HepG2 (cell line): Measurements from ENCODE around the gene OR2C1. TPM values are rescaled to one million over a fixed set of nuclear protein-coding genes. Genes with fewer than 3 reads are reported as not detected.

Experiments
- ATAC-seq: fragments of 200-7000 bp; cut with Tn5 transposase; 3 replicates; pipeline ENCODE4 v1.9.1; 2020; ENCODE audit warnings: mild to moderate bottlenecking, moderate library complexity
- BruUV-seq: library from RNA; stranded (reverse); fragments of 400-500 nt; replicated peaks from 2 replicates; lab custom pipeline; 2021; lab: Mats Ljungman, UMichigan
- CTCF ChIA-PET: fragments of 300-600 bp; formaldehyde crosslinking; extraction: SDS; loops from one replicate; lab custom pipeline; 2021; ENCODE audit warnings: low total read pairs, inconsistent platforms, low intra/inter-chr PET ratio; lab: Yijun Ruan, JAX
- POLR2A ChIA-PET: fragments of 350-600 bp; sonication (Branson Sonifier 250); formaldehyde crosslinking; loops from one replicate; lab custom pipeline; 2020; ENCODE audit warnings: antibody characterized with exemption, inconsistent platforms; lab: Yijun Ruan, JAX
- DNase-seq: peaks from one replicate; pipeline ENCODE4 v3.0.0-alpha.2; 2015; ENCODE audit warnings: low spot score
- FAIRE-seq: peaks from 3 replicates; lab custom pipeline; 2011; peaks lifted over from hg19 to GRCh38; lab: Jason Lieb, UNC
- H2AFZ ChIP-seq: one replicate; pipeline ENCODE4 v1.6.1; 2011; ENCODE audit warnings: low read length, inconsistent platforms
- H3K27ac ChIP-seq: fragments of 300-600 bp; 3 replicates; pipeline ENCODE4 v1.8.0; 2011; ENCODE audit warnings: mixed run types, mild to moderate bottlenecking, mixed read lengths, low read length, inconsistent platforms; ENCODE audit not compliant: insufficient read depth; ENCODE audit errors: extremely low read length
- H3K27me3 ChIP-seq, 2 experiments: fragments of 200-600 bp in 1 of 2; 2 replicates in 1 of 2; 3 replicates in 1 of 2; pipeline versions ENCODE4 v1.6.0 to v1.8.0; 2011; ENCODE audit warnings: low read length in 2 of 2, mild to moderate bottlenecking in 2 of 2, moderate library complexity in 2 of 2, inconsistent platforms in 1 of 2; ENCODE audit not compliant: insufficient read depth in 2 of 2, control insufficient read depth in 1 of 2
- H3K36me3 ChIP-seq, 2 experiments: fragments of 200-600 bp in 1 of 2; replicated peaks in 1 of 2; 2 replicates in 1 of 2; 3 replicates in 1 of 2; pipeline versions ENCODE4 v1.5.1 to v1.8.0; 2011; ENCODE audit warnings: low read length in 2 of 2, inconsistent platforms in 1 of 2; ENCODE audit not compliant: insufficient read depth in 2 of 2, control insufficient read depth in 1 of 2
- H3K4me1 ChIP-seq: 2 replicates; pipeline ENCODE4 v1.5.1; 2012; ENCODE audit warnings: low read length, inconsistent platforms; ENCODE audit not compliant: insufficient read depth
- H3K4me2 ChIP-seq: 2 replicates; pipeline ENCODE4 v1.6.0; 2011; ENCODE audit warnings: low read depth, low read length, inconsistent platforms
- H3K4me3 ChIP-seq, 3 experiments: fragments of 200-600 bp in 1 of 3; sonication (generic), shearing (Covaris generic) in 1 of 3; replicated peaks in 1 of 3; 2 replicates each; pipeline ENCODE4 v1.5.1; 2011 to 2016; ENCODE audit warnings: low read length in 3 of 3, inconsistent platforms in 2 of 3, low read depth in 2 of 3, mild to moderate bottlenecking in 2 of 3, control low read depth in 1 of 3, mixed read lengths in 1 of 3; ENCODE audit not compliant: insufficient read depth in 1 of 3
- H3K79me2 ChIP-seq: one replicate; pipeline ENCODE4 v1.6.1; 2011; ENCODE audit warnings: low read length, inconsistent platforms; ENCODE audit not compliant: insufficient read depth
- H3K9ac ChIP-seq: 2 replicates; pipeline ENCODE4 v1.6.0; 2011; ENCODE audit warnings: mild to moderate bottlenecking, low read depth, low read length, inconsistent platforms; ENCODE audit not compliant: insufficient read depth
- H3K9me3 ChIP-seq: 2 replicates; pipeline ENCODE4 v1.5.1; 2012; ENCODE audit warnings: mild to moderate bottlenecking, low read length
- H4K20me1 ChIP-seq: 2 replicates; pipeline ENCODE4 v1.6.0; 2011; ENCODE audit warnings: inconsistent platforms, mild to moderate bottlenecking, low read length, moderate library complexity; ENCODE audit not compliant: insufficient read depth
- CREM ChIP-seq, 2 experiments: sonication (generic) in 1 of 2; formaldehyde crosslinking in 1 of 2; IDR thresholded peaks; 2 replicates each; pipeline versions ENCODE4 v1.4.0 to v1.6.1; 2016 to 2020; ENCODE audit warnings: antibody characterized with exemption in 1 of 2, mild to moderate bottlenecking in 1 of 2, missing genetic modification reagents in 1 of 2
- ERF ChIP-seq: IDR thresholded peaks from 2 replicates; pipeline ENCODE4 v1.6.1; 2018; ENCODE audit warnings: missing biosample characterization, missing genetic modification reagents
- FOXM1 ChIP-seq: sonication (generic); formaldehyde crosslinking; IDR thresholded peaks from 2 replicates; pipeline ENCODE4 v1.5.0; 2020; ENCODE audit warnings: missing genetic modification reagents
- ISL2 ChIP-seq: sonication (generic); formaldehyde crosslinking; IDR thresholded peaks from 2 replicates; pipeline ENCODE4 v1.5.0; 2020; ENCODE audit warnings: missing genetic modification reagents
- MAF1 ChIP-seq: sonication (generic); formaldehyde crosslinking; IDR thresholded peaks from 2 replicates; pipeline ENCODE4 v1.5.0; 2020; ENCODE audit warnings: missing genetic modification reagents, borderline replicate concordance
- MED8 ChIP-seq: sonication (generic); formaldehyde crosslinking; IDR thresholded peaks from 2 replicates; pipeline ENCODE4 v1.8.1; 2023; ENCODE audit warnings: mild to moderate bottlenecking, missing genetic modification reagents; ENCODE audit not compliant: insufficient replicate concordance
- NCOA5 ChIP-seq: sonication (generic); formaldehyde crosslinking; IDR thresholded peaks from 2 replicates; pipeline ENCODE4 v1.4.0; 2020; ENCODE audit warnings: missing genetic modification reagents
- PHF8 ChIP-seq: sonication (generic); formaldehyde crosslinking; IDR thresholded peaks from 2 replicates; pipeline ENCODE4 v1.5.0; 2020; ENCODE audit warnings: missing genetic modification reagents
- PRPF4 ChIP-seq: fragments of 200-400 bp; formaldehyde crosslinking; IDR thresholded peaks from 2 replicates; pipeline ENCODE4 v1.6.1; 2016; ENCODE audit warnings: low read length, low read depth; ENCODE audit not compliant: poor library complexity, severe bottlenecking
- REXO4 ChIP-seq: sonication (generic); formaldehyde crosslinking; IDR thresholded peaks from 2 replicates; pipeline ENCODE4 v1.8.0; 2022; ENCODE audit warnings: missing genetic modification reagents, mild to moderate bottlenecking, borderline replicate concordance
- THAP9 ChIP-seq: sonication (generic); formaldehyde crosslinking; IDR thresholded peaks from 2 replicates; pipeline ENCODE4; 2020; ENCODE audit warnings: missing genetic modification reagents, mild to moderate bottlenecking, borderline replicate concordance
- ZFP91 ChIP-seq: sonication (generic); formaldehyde crosslinking; IDR thresholded peaks from 2 replicates; pipeline ENCODE4 v1.9.0; 2022; ENCODE audit warnings: missing genetic modification reagents, mild to moderate bottlenecking, borderline replicate concordance
- ZNF253 ChIP-seq: sonication (generic); formaldehyde crosslinking; IDR thresholded peaks from 2 replicates; pipeline ENCODE4 v1.8.0; 2022; ENCODE audit warnings: mild to moderate bottlenecking, missing genetic modification reagents, borderline replicate concordance
- ZNF276 ChIP-seq: sonication (generic); formaldehyde crosslinking; IDR thresholded peaks from 2 replicates; pipeline ENCODE4 v1.4.0; 2020; ENCODE audit warnings: mild to moderate bottlenecking, low read depth, missing genetic modification reagents
- ZNF337 ChIP-seq: sonication (generic); formaldehyde crosslinking; IDR thresholded peaks from 2 replicates; pipeline ENCODE4 v1.5.1; 2020; ENCODE audit warnings: missing genetic modification reagents, low read depth, mild to moderate bottlenecking, borderline replicate concordance
- ZNF83 ChIP-seq: sonication (generic); formaldehyde crosslinking; IDR thresholded peaks from 2 replicates; pipeline ENCODE4 v1.4.0; 2020; ENCODE audit warnings: missing genetic modification reagents, mild to moderate bottlenecking, borderline replicate concordance
- WGBS: methylation state at CpG from one replicate; pipeline ENCODE4 v1.1.6; 2017; ENCODE audit warnings: low lambda C conversion rate; 5-methylcytosine and 5-hydroxymethylcytosine counted together
- in situ Hi-C: cut with HindIII; loops from 2 replicates; pipeline ENCODE4 v1.10.0; 2017; ENCODE audit warnings: low pct_unique_long_range_greater_than_20kb; ENCODE audit not compliant: extremely low pct_ligation_motif_present
- intact Hi-C: fragments of 100-400 bp; cut with micrococcal nuclease; formaldehyde crosslinking; loops from one replicate; pipeline ENCODE4 v1.10.0; 2022; ENCODE audit not compliant: unreplicated experiment
- polyA plus RNA-seq, 8 experiments: library from polyadenylated mRNA; depleted of rRNA in 3 of 8; stranded (reverse) in 7 of 8; unstranded in 1 of 8; fragments of >200 nt; fragmentation: Illumina TruSeq in 4 of 8; extraction: Trizol in 4 of 8; gene quantifications; 2 replicates each; pipeline versions ENCODE4 v1.2.1 to v1.2.3, GENCODE V29; 2011 to 2016; ENCODE audit warnings: low read depth in 4 of 8, missing spikeins in 1 of 8, mixed read lengths in 1 of 8; ENCODE audit not compliant: insufficient read depth in 1 of 8
- total RNA-seq, 5 experiments: library from RNA; depleted of rRNA; stranded (reverse); fragments of >200 nt; fragmentation: Illumina TruSeq; extraction: Trizol; gene quantifications; 2 replicates each; pipeline ENCODE4 v1.2.3, GENCODE V29; 2016; ENCODE audit warnings: low read depth in 1 of 5

The OR2C1 gene
- total and polyA plus RNA-seq, 2 of the 13 experiments (the other 11 are each of a cell fraction or from before 2014, with no cell fraction given), result not detected

GRCh38 chr16:3356118-3356517 is 429 bp downstream of the OR2C1 start:
- H2AFZ ChIP-seq, result no peak overlapping the region
- DNase-seq, result no peak
- POLR2A ChIA-PET, result interaction anchor here (1.5 kb wide), 1 partner anchor 9 kb away, joined by 4 read pairs; no protein-coding TSS in a partner anchor
- no peak overlapping the region for H3K4me3 ChIP-seq
- CTCF ChIA-PET, result no interaction called here
- BruUV-seq, result no TSS peak
- no peaks in the 10 kb centered on the region for H4K20me1 ChIP-seq
- 69% methylated on average over 8 of the region's 10 CpGs for WGBS
- FAIRE-seq, result no peak
- H3K9me3 ChIP-seq, result no peaks in the 10 kb centered on the region
- in situ Hi-C loops, result no loop called here
- no peaks in the 10 kb centered on the region for H3K36me3 ChIP-seq
- no peaks in the 10 kb centered on the region for H3K4me1 ChIP-seq
- H3K27me3 ChIP-seq, result peaks cover 2 to 11% of the 10 kb centered on the region in 2 experiments; a peak in 3 of 5 replicates
- ATAC-seq, result no peak
- no peak overlapping the region for H3K9ac ChIP-seq
- intact Hi-C loops, result no loop called here
- H3K27ac ChIP-seq, result no peak overlapping the region
- no peaks in the 10 kb centered on the region for H3K79me2 ChIP-seq
- H3K4me2 ChIP-seq, result no peak overlapping the region
- TF ChIP-seq PRPF4 (no peak), ZFP91 (no peak), CREM (IDR thresholded peaks at IDR 0.05) (no peak), CREM (CRISPR knock-in tag; IDR thresholded peaks at IDR 0.05) (no peak), ZNF253 (CRISPR knock-in tag) (no peak), PHF8 (CRISPR knock-in tag) (no peak), MED8 (no peak), NCOA5 (CRISPR knock-in tag) (no peak), ZNF276 (CRISPR knock-in tag) (no peak), FOXM1 (CRISPR knock-in tag) (no peak), ZNF83 (CRISPR knock-in tag) (no peak), MAF1 (CRISPR knock-in tag) (no peak), REXO4 (CRISPR knock-in tag) (no peak), ZNF337 (no peak), ISL2 (CRISPR knock-in tag) (no peak), ERF (CRISPR knock-in tag) (no peak), THAP9 (CRISPR knock-in tag) (no peak)
